Osteocyte (in vitro differentiated cells): ENCODE measurements around the gene NRXN3. TPM values are rescaled to one million over a fixed set of nuclear protein-coding genes. Genes with fewer than 3 reads are reported as not detected.

Experiments used
- DNase-seq: peaks from one replicate; pipeline ENCODE4 v3.0.0; 2021; ENCODE audit warnings: mixed read lengths; ENCODE audit not compliant: unreplicated experiment; ENCODE audit errors: extremely low spot score
- H3K27ac Mint-ChIP-seq: one replicate; pipeline ENCODE4 v1.8.0; 2021; ENCODE audit warnings: mild to moderate bottlenecking, mixed read lengths; ENCODE audit not compliant: unreplicated experiment
- H3K27me3 Mint-ChIP-seq: one replicate; pipeline ENCODE4 v1.8.0; 2021; ENCODE audit warnings: mixed read lengths; ENCODE audit not compliant: unreplicated experiment
- H3K36me3 Mint-ChIP-seq: one replicate; pipeline ENCODE4 v1.8.0; 2021; ENCODE audit warnings: mixed read lengths; ENCODE audit not compliant: unreplicated experiment
- H3K4me1 Mint-ChIP-seq: one replicate; pipeline ENCODE4 v1.8.0; 2021; ENCODE audit warnings: mixed read lengths; ENCODE audit not compliant: unreplicated experiment
- H3K4me3 Mint-ChIP-seq: one replicate; pipeline ENCODE4 v1.8.0; 2021; ENCODE audit warnings: mild to moderate bottlenecking, moderate library complexity, mixed read lengths; ENCODE audit not compliant: unreplicated experiment
- H3K9me3 Mint-ChIP-seq: one replicate; pipeline ENCODE4 v1.8.0; 2021; ENCODE audit warnings: mixed read lengths; ENCODE audit not compliant: unreplicated experiment
- CTCF ChIP-seq: fragments of 200-600 bp; sonication (generic); IDR thresholded peaks from 2 replicates; pipeline ENCODE4 v1.5.0; 2021; ENCODE audit warnings: antibody characterized with exemption, mild to moderate bottlenecking, moderate library complexity
- total RNA-seq: library from RNA; stranded (reverse); gene quantifications from 2 replicates; pipeline ENCODE4 v1.2.1, GENCODE V29; 2021

NRXN3 gene
- total RNA-seq, 1 donor from 2014 or later, result 26.5 TPM

GRCh38 chr14:79580414-79580813 is 1410.2 kb downstream of the NRXN3 start:
- Mint-ChIP-seq H3K4me1 (peaks cover 86% of the 10 kb centered on the region), H3K9me3 (no peaks in the 10 kb centered on the region), H3K36me3 (peaks cover 1% of the 10 kb centered on the region), H3K4me3 (no peak overlapping the region), H3K27ac (peak overlapping the region; percentile 40), H3K27me3 (no peaks in the 10 kb centered on the region)
- TF ChIP-seq CTCF, result no peak
- no peak for DNase-seq

- Mint-ChIP-seq H3K4me1 (peaks cover 89% of the 10 kb centered on the region), H3K36me3 (peaks cover 1% of the 10 kb centered on the region), H3K27ac (peak overlapping the region; percentile 40), H3K27me3 (no peaks in the 10 kb centered on the region), H3K4me3 (no peak overlapping the region), H3K9me3 (no peaks in the 10 kb centered on the region)
- DNase-seq, result no peak
- no peak for TF ChIP-seq CTCF
These were observed 1410.7 kb downstream of the NRXN3 start for GRCh38 chr14:79580906-79581305.

GRCh38 chr14:79581912-79582576 is 1411.9 kb downstream of the NRXN3 start:
- H3K9me3 Mint-ChIP-seq, result no peaks in the 10 kb centered on the region
- H3K4me1 Mint-ChIP-seq, result peaks cover 89% of the 10 kb centered on the region
- no peak overlapping the region for H3K4me3 Mint-ChIP-seq
- peaks cover 1% of the 10 kb centered on the region for H3K36me3 Mint-ChIP-seq
- TF ChIP-seq CTCF, result no peak
- no peak for DNase-seq
- H3K27me3 Mint-ChIP-seq, result no peaks in the 10 kb centered on the region
- H3K27ac Mint-ChIP-seq, result peak overlapping the region; percentile 71

- Mint-ChIP-seq H3K4me3 (no peak overlapping the region), H3K36me3 (peaks cover 1% of the 10 kb centered on the region), H3K9me3 (no peaks in the 10 kb centered on the region), H3K4me1 (peaks cover 87% of the 10 kb centered on the region), H3K27me3 (no peaks in the 10 kb centered on the region), H3K27ac (peak overlapping the region; percentile 91)
- no peak for TF ChIP-seq CTCF
- no peak for DNase-seq
These were observed 1413.7 kb downstream of the NRXN3 start for GRCh38 chr14:79583738-79584408.

GRCh38 chr14:79584679-79585078 is 1414.5 kb downstream of the NRXN3 start:
- peak; percentile 43 for TF ChIP-seq CTCF
- H3K36me3 Mint-ChIP-seq, result peaks cover 1% of the 10 kb centered on the region
- H3K9me3 Mint-ChIP-seq, result no peaks in the 10 kb centered on the region
- DNase-seq, result no peak
- peak overlapping the region; percentile 91 for H3K27ac Mint-ChIP-seq
- H3K4me3 Mint-ChIP-seq, result no peak overlapping the region
- H3K27me3 Mint-ChIP-seq, result no peaks in the 10 kb centered on the region
- peaks cover 86% of the 10 kb centered on the region for H3K4me1 Mint-ChIP-seq
